Retinal pigment epithelial cell (primary cell): Measurements from ENCODE around the gene TMEM154.

ENCODE experiments used
- DNase-seq: peaks from one replicate; pipeline ENCODE4 v3.0.0-alpha.2; 2010; ENCODE audit warnings: low read depth
- H3K4me3 ChIP-seq: 2 replicates; pipeline ENCODE4 v1.5.1; 2011; ENCODE audit warnings: mild to moderate bottlenecking, low read length, control low read depth, moderate library complexity
- CTCF ChIP-seq: conservative IDR thresholded peaks from 2 replicates; pipeline ENCODE4 v1.5.1; 2011; ENCODE audit warnings: low read depth, low read length, control low read depth, inconsistent platforms

The TMEM154 gene

GRCh38 chr4:152708361-152708760 is 28.6 kb upstream of the TMEM154 start:
- no peak for TF ChIP-seq CTCF
- no peak overlapping the region for H3K4me3 ChIP-seq
- DNase-seq, result no peak

- no peak overlapping the region for H3K4me3 ChIP-seq
- no peak for DNase-seq
- TF ChIP-seq CTCF, result no peak
Measured at GRCh38 chr4:152707632-152708031, 27.8 kb upstream of the TMEM154 start.

GRCh38 chr4:152705903-152706302 is 26.1 kb upstream of the TMEM154 start:
- no peak for DNase-seq
- no peak overlapping the region for H3K4me3 ChIP-seq
- no peak for TF ChIP-seq CTCF

- DNase-seq, result no peak
- no peak overlapping the region for H3K4me3 ChIP-seq
- no peak for TF ChIP-seq CTCF
Measured at GRCh38 chr4:152704788-152705187, 25.0 kb upstream of the TMEM154 start.

GRCh38 chr4:152700151-152700550 is 20.4 kb upstream of the TMEM154 start:
- H3K4me3 ChIP-seq, result no peak overlapping the region
- TF ChIP-seq CTCF, result no peak
- no peak for DNase-seq

GRCh38 chr4:152699313-152699712 is 19.5 kb upstream of the TMEM154 start:
- TF ChIP-seq CTCF, result no peak
- no peak for DNase-seq
- H3K4me3 ChIP-seq, result no peak overlapping the region

GRCh38 chr4:152698089-152698499 is 18.3 kb upstream of the TMEM154 start:
- DNase-seq, result no peak
- H3K4me3 ChIP-seq, result no peak overlapping the region
- no peak for TF ChIP-seq CTCF
